Liver (tissue), 3 donors: ENCODE measurements around the gene ARHGEF10L.

Experiments used
- RXRA ChIP-seq, 2 donors: IDR thresholded peaks; 2 replicates each; pipeline ENCODE4 v1.6.1; 2017 to 2018; ENCODE audit warnings: antibody characterized with exemption in 2 of 2, mild to moderate bottlenecking in 1 of 2
- SP1 ChIP-seq: IDR thresholded peaks from 2 replicates; pipeline ENCODE4 v1.6.1; 2018; ENCODE audit warnings: antibody characterized with exemption, mild to moderate bottlenecking
- TF ChIP-seq, protein P1 (sequence below): fragments of 150-350 bp; IDR thresholded peaks from 2 replicates; pipeline ENCODE4 v1.5.1; 2017; ENCODE audit warnings: improper control_type of control experiment, low read depth, low read length; ENCODE audit not compliant: missing input control
- TF ChIP-seq, protein P2 (sequence below): IDR thresholded peaks from 2 replicates; pipeline ENCODE4 v1.6.1; 2016; ENCODE audit warnings: antibody characterized with exemption, mild to moderate bottlenecking
- TF ChIP-seq, protein P3 (sequence below): IDR thresholded peaks from 2 replicates; pipeline ENCODE4 v1.6.1; 2016; ENCODE audit warnings: antibody characterized with exemption
- donor health status: healthy.
- donor health status: healthy.

DNA sequence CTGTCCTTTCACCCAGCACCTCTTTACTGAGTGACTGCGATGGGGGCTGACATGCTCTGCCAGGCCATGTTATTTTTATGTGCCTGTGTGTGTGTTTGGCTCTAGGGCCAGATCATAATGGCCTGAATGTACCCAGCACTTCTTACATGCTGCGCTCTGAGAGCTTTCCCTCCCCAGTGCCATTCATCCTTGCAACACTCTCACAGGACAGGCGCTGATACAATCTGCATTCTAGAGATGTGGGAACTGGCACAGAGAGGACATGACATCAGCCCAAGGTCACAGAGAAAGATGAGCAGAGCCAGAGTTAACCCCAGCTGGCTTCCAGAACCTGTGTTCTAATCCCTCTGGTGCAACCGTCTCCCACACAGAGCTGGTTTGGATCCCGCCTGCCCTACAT lies 54.5 kb downstream of the ARHGEF10L start:
- TF ChIP-seq, protein P1, sequence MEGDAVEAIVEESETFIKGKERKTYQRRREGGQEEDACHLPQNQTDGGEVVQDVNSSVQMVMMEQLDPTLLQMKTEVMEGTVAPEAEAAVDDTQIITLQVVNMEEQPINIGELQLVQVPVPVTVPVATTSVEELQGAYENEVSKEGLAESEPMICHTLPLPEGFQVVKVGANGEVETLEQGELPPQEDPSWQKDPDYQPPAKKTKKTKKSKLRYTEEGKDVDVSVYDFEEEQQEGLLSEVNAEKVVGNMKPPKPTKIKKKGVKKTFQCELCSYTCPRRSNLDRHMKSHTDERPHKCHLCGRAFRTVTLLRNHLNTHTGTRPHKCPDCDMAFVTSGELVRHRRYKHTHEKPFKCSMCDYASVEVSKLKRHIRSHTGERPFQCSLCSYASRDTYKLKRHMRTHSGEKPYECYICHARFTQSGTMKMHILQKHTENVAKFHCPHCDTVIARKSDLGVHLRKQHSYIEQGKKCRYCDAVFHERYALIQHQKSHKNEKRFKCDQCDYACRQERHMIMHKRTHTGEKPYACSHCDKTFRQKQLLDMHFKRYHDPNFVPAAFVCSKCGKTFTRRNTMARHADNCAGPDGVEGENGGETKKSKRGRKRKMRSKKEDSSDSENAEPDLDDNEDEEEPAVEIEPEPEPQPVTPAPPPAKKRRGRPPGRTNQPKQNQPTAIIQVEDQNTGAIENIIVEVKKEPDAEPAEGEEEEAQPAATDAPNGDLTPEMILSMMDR: no peak
- TF ChIP-seq SP1: peak; percentile 82
- peak; percentile 95 for TF ChIP-seq RXRA (IDR thresholded peaks at IDR 0.05)
- TF ChIP-seq, protein P2, sequence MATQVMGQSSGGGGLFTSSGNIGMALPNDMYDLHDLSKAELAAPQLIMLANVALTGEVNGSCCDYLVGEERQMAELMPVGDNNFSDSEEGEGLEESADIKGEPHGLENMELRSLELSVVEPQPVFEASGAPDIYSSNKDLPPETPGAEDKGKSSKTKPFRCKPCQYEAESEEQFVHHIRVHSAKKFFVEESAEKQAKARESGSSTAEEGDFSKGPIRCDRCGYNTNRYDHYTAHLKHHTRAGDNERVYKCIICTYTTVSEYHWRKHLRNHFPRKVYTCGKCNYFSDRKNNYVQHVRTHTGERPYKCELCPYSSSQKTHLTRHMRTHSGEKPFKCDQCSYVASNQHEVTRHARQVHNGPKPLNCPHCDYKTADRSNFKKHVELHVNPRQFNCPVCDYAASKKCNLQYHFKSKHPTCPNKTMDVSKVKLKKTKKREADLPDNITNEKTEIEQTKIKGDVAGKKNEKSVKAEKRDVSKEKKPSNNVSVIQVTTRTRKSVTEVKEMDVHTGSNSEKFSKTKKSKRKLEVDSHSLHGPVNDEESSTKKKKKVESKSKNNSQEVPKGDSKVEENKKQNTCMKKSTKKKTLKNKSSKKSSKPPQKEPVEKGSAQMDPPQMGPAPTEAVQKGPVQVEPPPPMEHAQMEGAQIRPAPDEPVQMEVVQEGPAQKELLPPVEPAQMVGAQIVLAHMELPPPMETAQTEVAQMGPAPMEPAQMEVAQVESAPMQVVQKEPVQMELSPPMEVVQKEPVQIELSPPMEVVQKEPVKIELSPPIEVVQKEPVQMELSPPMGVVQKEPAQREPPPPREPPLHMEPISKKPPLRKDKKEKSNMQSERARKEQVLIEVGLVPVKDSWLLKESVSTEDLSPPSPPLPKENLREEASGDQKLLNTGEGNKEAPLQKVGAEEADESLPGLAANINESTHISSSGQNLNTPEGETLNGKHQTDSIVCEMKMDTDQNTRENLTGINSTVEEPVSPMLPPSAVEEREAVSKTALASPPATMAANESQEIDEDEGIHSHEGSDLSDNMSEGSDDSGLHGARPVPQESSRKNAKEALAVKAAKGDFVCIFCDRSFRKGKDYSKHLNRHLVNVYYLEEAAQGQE: peak; percentile 40
- TF ChIP-seq, protein P3, sequence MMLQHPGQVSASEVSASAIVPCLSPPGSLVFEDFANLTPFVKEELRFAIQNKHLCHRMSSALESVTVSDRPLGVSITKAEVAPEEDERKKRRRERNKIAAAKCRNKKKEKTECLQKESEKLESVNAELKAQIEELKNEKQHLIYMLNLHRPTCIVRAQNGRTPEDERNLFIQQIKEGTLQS: peak; percentile 61
